Ishikawa (cell line): ENCODE results near the gene ZNF554.

Experiments
- EP300 ChIP-seq: IDR thresholded peaks from 2 replicates; pipeline ENCODE4 v1.6.1; 2012; ENCODE audit warnings: borderline replicate concordance
- FOXM1 ChIP-seq: IDR thresholded peaks from 2 replicates; pipeline ENCODE4 v1.6.1; 2012; ENCODE audit warnings: low read depth, borderline replicate concordance
- RAD21 ChIP-seq: IDR thresholded peaks from 2 replicates; pipeline ENCODE4 v1.6.1; 2012; ENCODE audit warnings: low read depth
- TAF1 ChIP-seq: IDR thresholded peaks from 2 replicates; pipeline ENCODE4 v1.6.1; 2012; ENCODE audit warnings: low read depth, mild to moderate bottlenecking
- TCF12 ChIP-seq: IDR thresholded peaks from 2 replicates; pipeline ENCODE4 v1.6.1; 2012; ENCODE audit warnings: low read depth
- TEAD4 ChIP-seq: IDR thresholded peaks from 2 replicates; pipeline ENCODE4 v1.6.1; 2012
- ZBTB7A ChIP-seq: IDR thresholded peaks from 2 replicates; pipeline ENCODE4 v1.6.1; 2012; ENCODE audit warnings: low read depth
- TF ChIP-seq, protein P1 (sequence below): IDR thresholded peaks from 2 replicates; pipeline ENCODE4 v1.6.1; 2012
- TF ChIP-seq, protein P2 (sequence below): IDR thresholded peaks from 2 replicates; pipeline ENCODE4 v1.6.1; 2012; ENCODE audit warnings: low read depth, mild to moderate bottlenecking

DNA sequence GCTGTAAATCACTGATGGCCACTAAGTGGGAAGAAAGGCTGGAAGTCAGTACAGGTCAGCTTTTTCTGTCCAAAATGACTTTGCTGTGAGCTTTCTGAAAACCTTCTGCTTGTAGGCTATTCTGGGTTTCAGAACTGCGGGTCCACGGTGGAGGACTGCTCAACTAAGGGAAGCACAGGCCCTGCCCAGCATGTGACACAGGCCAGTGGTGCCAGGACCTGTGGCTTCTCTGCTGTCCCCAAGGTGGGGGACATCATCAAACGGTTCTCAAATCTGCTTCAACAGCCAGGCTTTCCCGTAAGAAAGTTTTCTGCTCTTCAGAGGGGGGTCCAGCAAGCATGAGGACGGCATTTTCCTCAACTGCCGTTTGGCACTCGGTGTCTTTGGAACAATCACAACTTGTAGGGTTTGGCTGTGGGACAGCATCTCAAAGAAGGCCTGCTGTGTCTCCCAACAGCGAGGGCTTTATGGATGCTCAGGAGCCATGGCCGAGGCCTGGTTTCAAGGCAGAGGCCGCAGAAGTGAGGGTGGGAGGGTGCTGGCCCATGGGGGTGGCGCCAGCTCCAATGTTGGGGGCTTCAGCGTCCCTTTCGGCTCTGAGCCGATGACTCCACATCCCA, 40.4 kb upstream of the ZNF554 start:
- TF ChIP-seq TEAD4 (no peak), TAF1 (no peak), FOXM1 (no peak), RAD21 (no peak), ZBTB7A (no peak), EP300 (no peak), TCF12 (no peak)
- TF ChIP-seq, protein P1, sequence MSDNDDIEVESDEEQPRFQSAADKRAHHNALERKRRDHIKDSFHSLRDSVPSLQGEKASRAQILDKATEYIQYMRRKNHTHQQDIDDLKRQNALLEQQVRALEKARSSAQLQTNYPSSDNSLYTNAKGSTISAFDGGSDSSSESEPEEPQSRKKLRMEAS: no peak
- TF ChIP-seq, protein P2, sequence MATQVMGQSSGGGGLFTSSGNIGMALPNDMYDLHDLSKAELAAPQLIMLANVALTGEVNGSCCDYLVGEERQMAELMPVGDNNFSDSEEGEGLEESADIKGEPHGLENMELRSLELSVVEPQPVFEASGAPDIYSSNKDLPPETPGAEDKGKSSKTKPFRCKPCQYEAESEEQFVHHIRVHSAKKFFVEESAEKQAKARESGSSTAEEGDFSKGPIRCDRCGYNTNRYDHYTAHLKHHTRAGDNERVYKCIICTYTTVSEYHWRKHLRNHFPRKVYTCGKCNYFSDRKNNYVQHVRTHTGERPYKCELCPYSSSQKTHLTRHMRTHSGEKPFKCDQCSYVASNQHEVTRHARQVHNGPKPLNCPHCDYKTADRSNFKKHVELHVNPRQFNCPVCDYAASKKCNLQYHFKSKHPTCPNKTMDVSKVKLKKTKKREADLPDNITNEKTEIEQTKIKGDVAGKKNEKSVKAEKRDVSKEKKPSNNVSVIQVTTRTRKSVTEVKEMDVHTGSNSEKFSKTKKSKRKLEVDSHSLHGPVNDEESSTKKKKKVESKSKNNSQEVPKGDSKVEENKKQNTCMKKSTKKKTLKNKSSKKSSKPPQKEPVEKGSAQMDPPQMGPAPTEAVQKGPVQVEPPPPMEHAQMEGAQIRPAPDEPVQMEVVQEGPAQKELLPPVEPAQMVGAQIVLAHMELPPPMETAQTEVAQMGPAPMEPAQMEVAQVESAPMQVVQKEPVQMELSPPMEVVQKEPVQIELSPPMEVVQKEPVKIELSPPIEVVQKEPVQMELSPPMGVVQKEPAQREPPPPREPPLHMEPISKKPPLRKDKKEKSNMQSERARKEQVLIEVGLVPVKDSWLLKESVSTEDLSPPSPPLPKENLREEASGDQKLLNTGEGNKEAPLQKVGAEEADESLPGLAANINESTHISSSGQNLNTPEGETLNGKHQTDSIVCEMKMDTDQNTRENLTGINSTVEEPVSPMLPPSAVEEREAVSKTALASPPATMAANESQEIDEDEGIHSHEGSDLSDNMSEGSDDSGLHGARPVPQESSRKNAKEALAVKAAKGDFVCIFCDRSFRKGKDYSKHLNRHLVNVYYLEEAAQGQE: no peak
